ENCODE measurements around the gene COX7A2. TPM values are rescaled to one million over a fixed set of nuclear protein-coding genes. Genes with fewer than 3 reads are reported as not detected.

Gene COX7A2
- total RNA-seq, 1 experiment from 2014 or later: 516 TPM

DNA sequence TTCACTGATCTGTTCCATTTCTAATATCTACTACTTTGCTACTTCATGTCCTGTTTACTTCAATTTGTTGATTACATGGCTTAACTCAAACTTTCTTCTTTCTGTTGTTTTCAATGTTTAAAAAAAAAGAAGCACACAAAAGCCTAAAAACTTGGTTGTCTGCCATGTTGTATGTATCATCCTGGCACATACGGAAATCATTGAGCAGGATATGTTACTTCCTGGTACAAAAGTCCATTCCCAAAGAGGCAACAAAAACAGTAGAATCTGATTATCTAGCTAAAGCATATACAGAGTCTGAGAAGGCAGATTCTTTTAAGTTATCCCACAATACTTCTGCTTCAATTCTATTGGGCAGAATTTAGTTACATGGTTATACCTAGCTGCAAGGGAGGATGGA is 23.2 kb downstream of the COX7A2 start:
- Mint-ChIP-seq H3K36me3 (ENCODE audit: insufficient read depth in 1 of 3, low read depth in 3 of 3) (no peaks in the 10 kb centered on the region), H3K4me1 (peaks cover 13 to 17% of the 10 kb centered on the region in 2 experiments), H3K27ac (no peak overlapping the region), H3K9me3 (no peaks in the 10 kb centered on the region), H3K4me3 (no peak overlapping the region), H3K27me3 (ENCODE audit: low read depth) (no peaks in the 10 kb centered on the region)
- H4K8ac ChIP-seq (replicated peaks; ENCODE audit: insufficient read length, low read depth, low read length): no peak overlapping the region
- TF ChIP-seq, protein P1, sequence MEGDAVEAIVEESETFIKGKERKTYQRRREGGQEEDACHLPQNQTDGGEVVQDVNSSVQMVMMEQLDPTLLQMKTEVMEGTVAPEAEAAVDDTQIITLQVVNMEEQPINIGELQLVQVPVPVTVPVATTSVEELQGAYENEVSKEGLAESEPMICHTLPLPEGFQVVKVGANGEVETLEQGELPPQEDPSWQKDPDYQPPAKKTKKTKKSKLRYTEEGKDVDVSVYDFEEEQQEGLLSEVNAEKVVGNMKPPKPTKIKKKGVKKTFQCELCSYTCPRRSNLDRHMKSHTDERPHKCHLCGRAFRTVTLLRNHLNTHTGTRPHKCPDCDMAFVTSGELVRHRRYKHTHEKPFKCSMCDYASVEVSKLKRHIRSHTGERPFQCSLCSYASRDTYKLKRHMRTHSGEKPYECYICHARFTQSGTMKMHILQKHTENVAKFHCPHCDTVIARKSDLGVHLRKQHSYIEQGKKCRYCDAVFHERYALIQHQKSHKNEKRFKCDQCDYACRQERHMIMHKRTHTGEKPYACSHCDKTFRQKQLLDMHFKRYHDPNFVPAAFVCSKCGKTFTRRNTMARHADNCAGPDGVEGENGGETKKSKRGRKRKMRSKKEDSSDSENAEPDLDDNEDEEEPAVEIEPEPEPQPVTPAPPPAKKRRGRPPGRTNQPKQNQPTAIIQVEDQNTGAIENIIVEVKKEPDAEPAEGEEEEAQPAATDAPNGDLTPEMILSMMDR (conservative IDR thresholded peaks at IDR 0.05): no peak
- no peaks in the 10 kb centered on the region for H3K9me3 ChIP-seq (ENCODE audit: control insufficient read depth, low read depth, low read length)
- H3K23ac ChIP-seq (ENCODE audit: insufficient read length, low read depth, low read length): no peak overlapping the region
- H4K20me1 ChIP-seq (ENCODE audit: control insufficient read depth, insufficient read depth, insufficient read length): no peaks in the 10 kb centered on the region
- no peak overlapping the region for H3K18ac ChIP-seq (ENCODE audit: insufficient read length, low read depth, low read length)
- no peaks in the 10 kb centered on the region for H3K79me1 ChIP-seq (ENCODE audit: insufficient read depth, low read depth, low read length, poor library complexity, severe bottlenecking)
- no peaks in the 10 kb centered on the region; the same call in 1 of the 2 replicates for H3K4me1 ChIP-seq (ENCODE audit: insufficient read depth, low read length)
- no peak overlapping the region for H3K4ac ChIP-seq (ENCODE audit: low read depth, low read length)
- DNase-seq: no peak
- H3T11ph ChIP-seq (ENCODE audit: low read length): no peak overlapping the region
- H3K27me3 ChIP-seq (ENCODE audit: insufficient read depth, low read length): no peaks in the 10 kb centered on the region
- no peak overlapping the region for H3K27ac ChIP-seq (ENCODE audit: insufficient read length, low read depth, low read length)
- no peak overlapping the region for H3K9ac ChIP-seq (ENCODE audit: extremely low read depth, insufficient read length, low read length)
- H2BK5ac ChIP-seq (ENCODE audit: insufficient read length, low read length): no peak overlapping the region
- no peak overlapping the region for H2AK5ac ChIP-seq (ENCODE audit: insufficient read length, low read length)
- no peak overlapping the region for H4K5ac ChIP-seq (ENCODE audit: insufficient read length, low read depth, low read length)
- H3K14ac ChIP-seq (ENCODE audit: insufficient read depth, low read length): no peak overlapping the region
- WGBS (ENCODE audit: extremely low coverage, insufficient read length, low lambda C conversion rate): no CpG with 5 or more reads among the region's 1 CpG
- no peaks in the 10 kb centered on the region for H3K79me2 ChIP-seq (ENCODE audit: insufficient read depth, low read length)
- H2BK20ac ChIP-seq (ENCODE audit: low read depth, low read length, poor library complexity, severe bottlenecking): no peak overlapping the region
- H2BK12ac ChIP-seq (ENCODE audit: insufficient read length, low read depth, low read length): no peak overlapping the region
- no peak overlapping the region for H3K56ac ChIP-seq (ENCODE audit: insufficient read length, low read depth, low read length)
- no peak overlapping the region for H2AFZ ChIP-seq (ENCODE audit: low read length)
- H2BK120ac ChIP-seq (ENCODE audit: low read depth, low read length, poor library complexity, severe bottlenecking): no peak overlapping the region
- no peak overlapping the region for H2BK15ac ChIP-seq (ENCODE audit: low read depth, low read length)
- no peak overlapping the region for H3K4me2 ChIP-seq (ENCODE audit: insufficient read depth, insufficient read length, low read length)
- H4K91ac ChIP-seq (ENCODE audit: insufficient read length, low read depth, low read length): no peak overlapping the region
- H3K23me2 ChIP-seq (ENCODE audit: insufficient read length, low read depth, low read length, poor library complexity, severe bottlenecking): no peaks in the 10 kb centered on the region
